ENCODE data around the gene FOXM1. TPM values are rescaled to one million over a fixed set of nuclear protein-coding genes. Genes with fewer than 3 reads are reported as not detected.
A peak's percentile ranks its signal among the peaks of the same experiment; 100 is the strongest.

Gene FOXM1
- total RNA-seq, 1 donor from 2014 or later = 17.6 TPM

GRCh38 chr12:2841056-2841650, 35.8 kb downstream of the FOXM1 start:
- no peak for DNase-seq (ENCODE audit: extremely low read depth, low read depth, low spot score)

DNA sequence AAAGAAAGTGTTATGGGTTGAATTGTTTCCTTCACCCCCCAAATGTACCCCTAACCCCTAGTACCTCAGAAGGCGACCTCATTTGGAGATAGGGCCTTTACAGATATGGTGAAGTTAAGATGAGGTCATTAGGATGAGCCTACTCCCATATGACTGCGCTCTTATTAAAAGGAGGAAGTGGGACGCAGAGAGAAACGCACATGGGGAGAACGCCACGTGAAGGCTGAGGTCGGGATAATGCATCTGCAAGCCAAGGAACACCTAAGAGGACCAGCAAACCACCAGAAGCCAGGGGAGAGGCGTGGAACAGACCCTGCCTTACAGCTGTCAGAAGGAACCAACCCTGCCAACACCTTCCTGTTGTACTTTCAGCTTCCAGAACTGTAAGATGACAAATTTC, 40.4 kb downstream of the FOXM1 start:
- no peak for DNase-seq (ENCODE audit: extremely low read depth, low read depth, low spot score)

DNA sequence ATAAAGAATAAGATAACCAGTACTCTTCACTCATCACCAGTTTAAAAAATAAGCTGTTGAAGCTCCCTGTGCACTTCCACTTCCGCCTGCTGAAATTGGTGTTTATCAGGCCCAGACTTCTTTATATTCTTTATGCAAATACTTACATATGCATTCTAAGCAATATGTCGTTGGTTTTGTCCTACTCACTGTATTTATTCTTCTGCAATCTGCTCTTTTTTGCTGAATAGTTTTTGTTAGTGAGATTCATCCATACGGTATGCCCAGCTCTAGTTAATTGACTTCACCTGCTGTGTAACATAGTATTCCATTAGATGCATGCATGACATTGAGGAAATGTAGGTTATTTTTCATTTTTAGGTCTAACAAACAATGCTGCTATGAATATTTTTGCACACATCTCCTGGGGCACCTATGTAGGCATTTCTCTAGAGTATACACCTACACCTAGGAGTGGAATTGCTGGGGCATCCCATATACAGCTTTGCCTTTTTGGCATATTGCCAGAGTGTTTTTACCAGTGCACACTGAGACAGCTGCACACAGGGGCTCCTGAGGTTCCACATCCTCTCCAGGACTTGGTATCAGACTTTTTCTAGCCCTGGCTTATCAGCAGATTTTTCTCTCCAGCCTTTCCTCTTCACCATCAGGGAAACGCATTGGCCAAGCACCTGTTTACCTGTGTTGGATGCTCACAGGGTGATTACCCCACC, 41.1 kb downstream of the FOXM1 start:
- DNase-seq (ENCODE audit: extremely low read depth, low read depth, low spot score) = no peak

DNA sequence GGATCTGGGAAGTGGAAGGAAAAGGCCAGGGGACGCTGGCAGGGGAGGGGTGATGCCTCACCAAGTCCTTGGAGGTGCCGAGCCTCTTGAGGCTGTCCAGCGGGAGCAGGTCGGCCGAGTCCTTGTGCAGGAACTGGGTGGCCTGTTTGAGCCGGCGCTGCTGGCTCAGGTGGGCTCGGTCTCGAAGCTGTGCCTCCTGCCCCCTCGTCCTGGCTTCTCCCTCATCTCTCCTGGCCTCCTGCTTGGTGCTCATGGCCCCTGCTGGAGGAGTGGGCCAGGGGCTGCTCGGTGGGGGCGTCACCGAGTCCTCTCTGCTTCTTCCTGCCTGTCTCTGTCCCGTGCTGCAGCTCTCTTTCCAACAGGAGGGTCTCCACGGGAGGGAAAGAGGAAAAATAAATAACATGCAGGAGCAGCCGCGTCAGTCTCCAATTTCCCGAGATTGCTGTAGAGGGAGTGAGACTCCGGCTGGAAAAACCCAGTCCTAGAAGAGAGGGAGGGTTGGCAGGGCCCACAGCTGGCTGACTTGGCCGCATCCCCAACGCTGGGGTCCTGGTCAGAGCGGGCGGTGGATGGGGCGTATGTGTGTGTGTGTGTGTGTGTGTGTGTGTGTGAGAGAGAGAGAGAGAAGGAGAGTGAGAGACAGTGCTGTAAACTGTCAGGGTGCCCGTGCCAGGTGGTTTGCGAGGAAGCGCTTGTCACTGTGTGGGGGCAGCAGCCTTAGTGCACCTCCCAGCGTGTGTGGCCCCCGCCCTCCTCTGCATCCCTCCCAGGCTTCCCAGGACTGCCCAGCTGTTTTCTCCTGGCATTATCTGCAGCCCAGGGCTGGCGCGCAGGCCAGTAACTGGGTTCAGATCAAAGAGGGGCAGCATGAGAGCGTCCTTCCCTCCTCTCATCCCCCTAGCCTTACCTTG, 42.1 kb downstream of the FOXM1 start, which contains the start of gene NRIP2:
NRIP2 (minus strand) TSS at position 455 of the 911 bp plus-strand sequence; CDS start at position 403, 52 bp downstream.
- DNase-seq (ENCODE audit: extremely low read depth, low read depth, low spot score) = no peak

- no peak for DNase-seq (ENCODE audit: extremely low read depth, low read depth, low spot score)
These were observed 43.2 kb downstream of the FOXM1 start for GRCh38 chr12:2833810-2834209.

DNA sequence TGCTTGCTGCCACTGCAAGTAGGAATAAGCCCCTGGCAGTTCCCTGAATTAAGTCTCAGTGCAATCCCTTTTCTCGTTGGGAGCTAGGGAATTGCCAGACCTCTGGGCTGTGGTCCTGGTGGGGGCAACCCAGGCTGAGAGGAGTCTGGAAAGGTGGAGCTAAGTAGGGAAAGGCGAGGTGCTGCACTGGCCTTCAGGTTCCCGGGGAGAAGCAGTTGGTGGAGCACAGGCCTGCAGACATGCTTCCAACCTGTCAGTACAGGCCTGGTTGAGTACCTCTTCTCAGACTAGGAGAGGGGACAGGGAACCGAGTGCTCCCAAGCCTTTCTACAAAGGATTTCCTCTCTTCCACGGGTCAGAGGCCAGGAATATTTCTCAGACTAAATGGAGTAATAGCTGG, 43.6 kb downstream of the FOXM1 start:
- DNase-seq (ENCODE audit: extremely low read depth, low read depth, low spot score) = no peak

DNA sequence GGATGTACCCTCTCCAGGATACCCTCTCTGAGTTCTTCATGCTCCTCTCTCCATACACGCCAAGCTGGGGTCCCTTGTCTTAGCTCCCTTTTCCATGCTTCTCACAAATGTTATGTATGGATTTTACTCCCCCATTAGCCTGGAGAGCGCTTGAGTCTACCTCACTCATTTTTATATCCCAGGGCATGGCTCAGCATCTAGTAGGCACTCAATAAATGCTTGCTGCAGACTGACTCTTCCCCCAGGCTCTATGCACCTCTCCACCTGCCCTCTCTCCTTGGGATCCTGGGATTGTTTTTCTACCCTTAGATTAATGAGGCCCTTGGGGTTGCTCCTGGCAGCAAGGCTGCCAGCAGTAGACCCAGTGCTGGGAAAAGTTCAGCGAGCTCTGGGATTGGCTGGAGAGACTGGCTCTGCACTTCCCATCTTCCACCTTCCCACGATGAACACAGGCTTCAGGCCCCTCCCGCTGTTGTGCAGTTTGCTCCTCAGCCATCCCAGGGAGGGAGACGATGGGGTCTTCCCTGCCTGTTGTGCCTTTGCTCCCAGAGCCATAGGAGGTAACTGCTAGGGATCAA, 44.3 kb downstream of the FOXM1 start:
- no peak for DNase-seq (ENCODE audit: extremely low read depth, low read depth, low spot score)

- DNase-seq (ENCODE audit: extremely low read depth, low read depth, low spot score) = no peak
These were observed 47.7 kb downstream of the FOXM1 start for GRCh38 chr12:2829275-2829674.

DNA sequence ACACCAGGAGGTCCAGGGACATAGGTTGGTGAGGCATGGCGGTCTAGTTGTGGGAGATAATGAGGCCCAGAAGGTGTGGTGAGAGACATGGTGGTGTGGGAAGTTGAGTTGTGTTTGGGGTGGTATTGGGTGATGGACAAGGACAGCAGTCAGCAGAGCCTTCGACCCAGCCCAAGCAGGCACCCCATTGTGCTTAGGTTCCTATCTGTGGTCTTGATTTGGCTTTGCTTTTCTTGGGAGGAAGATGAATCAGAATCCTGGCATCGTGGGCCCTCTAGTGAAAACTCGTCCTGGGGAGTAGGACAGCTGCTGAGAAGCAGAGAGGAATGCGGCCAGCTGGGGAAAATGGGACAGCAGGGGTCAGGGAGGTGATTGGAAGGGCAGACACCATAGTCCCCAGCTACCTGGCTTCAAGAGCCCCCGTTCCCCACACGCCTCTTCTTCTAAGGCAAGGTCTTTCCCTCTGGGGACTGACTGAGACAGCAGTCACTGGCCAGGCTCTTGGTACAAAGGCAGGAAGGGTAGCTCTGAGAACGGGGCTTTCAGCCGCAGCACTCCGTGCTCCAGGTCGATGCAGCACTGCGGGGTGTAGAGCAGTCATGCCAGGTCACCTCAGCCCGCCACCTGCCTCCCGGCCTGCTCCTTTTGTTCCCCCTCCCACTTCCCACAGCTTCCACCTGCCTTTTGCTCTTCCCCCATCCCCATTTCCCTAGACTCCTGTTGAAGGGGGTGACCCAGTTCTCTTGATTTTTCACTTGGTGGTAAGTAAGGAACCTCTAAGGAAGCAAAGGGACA, 50.1 kb downstream of the FOXM1 start:
- DNase-seq (ENCODE audit: extremely low read depth, low read depth, low spot score) = no peak

- DNase-seq (ENCODE audit: extremely low read depth, low read depth, low spot score) = no peak
These were observed 50.9 kb downstream of the FOXM1 start for GRCh38 chr12:2826036-2826435.

DNA sequence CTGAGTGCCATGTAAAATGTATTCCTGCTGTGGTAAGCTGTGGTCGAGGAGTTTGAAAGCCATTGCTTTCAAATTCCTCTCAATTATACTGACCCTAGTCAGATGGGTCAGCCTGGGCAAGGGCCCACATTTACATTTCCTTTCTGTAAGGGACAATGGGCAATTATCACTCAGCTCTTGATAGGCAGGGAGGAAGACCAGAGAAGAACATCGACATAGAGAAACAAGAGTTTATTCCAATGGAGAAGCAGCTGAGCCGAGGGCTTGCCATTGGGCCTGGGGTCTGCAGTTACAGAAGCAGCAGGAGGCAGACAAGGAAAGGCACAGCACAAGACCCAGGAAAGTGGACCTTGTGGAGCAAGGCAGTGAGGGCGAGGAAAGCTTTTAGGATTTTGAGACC, 51.8 kb downstream of the FOXM1 start:
- DNase-seq (ENCODE audit: extremely low read depth, low read depth, low spot score) = no peak

DNA sequence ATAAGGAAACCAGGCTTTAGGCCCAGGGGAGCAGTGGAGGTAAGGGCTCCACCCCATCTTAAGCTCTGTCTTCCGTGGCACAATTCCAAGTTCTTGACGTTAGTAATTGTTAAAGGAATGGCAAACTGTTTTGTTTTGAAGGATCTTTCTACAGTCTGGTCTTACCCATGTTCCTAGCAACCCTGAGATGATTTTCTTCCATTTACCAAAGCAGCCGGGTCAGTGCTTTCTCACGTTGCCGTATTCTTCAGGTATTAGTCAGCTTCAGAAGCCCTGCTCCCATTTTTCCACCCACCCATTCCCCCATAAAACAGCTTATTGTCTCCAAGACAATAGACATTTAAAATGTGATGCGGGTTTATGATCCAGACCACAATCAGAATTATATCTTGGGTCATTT, 52.4 kb downstream of the FOXM1 start:
- DNase-seq (ENCODE audit: extremely low read depth, low read depth, low spot score) = no peak

GRCh38 chr12:2823483-2823882, 53.5 kb downstream of the FOXM1 start:
- no peak for DNase-seq (ENCODE audit: extremely low read depth, low read depth, low spot score)

GRCh38 chr12:2820432-2820831, 56.5 kb downstream of the FOXM1 start:
- DNase-seq (ENCODE audit: extremely low read depth, low read depth, low spot score) = no peak

DNA sequence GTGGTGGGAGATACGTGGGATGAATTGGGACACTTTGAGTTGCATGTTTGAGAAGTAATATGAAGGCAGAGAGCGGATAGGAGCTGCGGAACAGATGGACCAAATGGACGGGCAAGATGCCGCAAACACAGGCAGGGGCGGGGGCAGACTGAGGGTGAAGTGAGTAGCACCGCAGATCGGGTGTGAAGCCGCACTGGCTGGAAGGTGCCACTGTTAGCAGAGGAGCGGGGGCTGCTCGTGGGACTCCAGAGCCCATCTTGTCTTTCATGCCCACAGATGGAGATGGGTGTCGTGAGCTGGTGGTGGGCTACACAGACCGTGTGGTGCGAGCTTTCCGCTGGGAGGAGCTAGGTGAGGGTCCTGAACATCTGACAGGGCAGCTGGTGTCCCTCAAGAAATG, 57.2 kb downstream of the FOXM1 start:
- DNase-seq (ENCODE audit: extremely low read depth, low read depth, low spot score) = no peak

DNA sequence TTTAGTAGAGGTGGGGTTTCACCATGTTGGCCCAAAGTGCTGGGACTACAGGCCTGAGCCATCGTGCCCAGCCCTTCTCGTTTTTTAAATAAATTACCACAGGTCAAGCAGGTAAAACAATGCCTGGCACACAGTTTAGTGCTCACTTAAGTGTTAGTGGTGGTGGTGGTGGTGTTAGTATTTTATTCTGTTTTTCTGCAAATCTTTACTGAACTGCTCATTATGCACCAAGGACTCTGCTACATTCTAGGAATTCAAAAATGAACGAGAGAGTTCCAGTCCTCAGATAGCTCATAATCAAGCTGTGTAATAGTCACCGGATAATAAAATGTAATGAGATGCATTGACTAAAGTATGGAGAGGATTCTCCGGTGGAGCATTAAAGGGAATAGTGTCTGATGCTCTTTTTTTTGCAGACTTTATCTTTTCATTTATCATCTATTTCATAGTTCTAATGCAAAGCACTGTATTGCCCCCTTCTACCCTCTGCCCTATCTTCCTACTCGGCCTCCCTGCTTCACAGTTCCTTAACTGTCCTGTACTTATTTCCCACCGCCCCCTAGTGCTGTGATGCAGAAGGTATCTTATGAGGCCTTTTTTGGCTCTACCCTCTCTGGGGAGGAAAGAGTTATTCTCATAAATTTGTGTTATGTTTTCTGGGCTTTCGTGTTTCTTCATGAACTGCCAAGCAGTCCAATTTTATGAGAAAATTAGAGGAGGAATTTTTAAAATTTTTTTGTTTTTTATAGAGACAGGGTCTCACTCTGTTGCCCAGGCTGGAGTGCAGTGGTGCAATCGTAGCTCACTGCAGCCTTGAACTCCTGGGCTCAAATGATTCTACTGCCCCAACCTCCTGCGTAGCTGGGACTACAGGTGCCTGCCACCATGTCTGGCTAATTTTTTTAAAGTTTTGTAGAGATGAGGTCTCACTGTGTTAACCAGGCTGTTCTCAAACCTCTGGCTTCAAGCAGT, 63.5 kb downstream of the FOXM1 start:
- DNase-seq (ENCODE audit: extremely low read depth, low read depth, low spot score) = peak; percentile 42

- DNase-seq (ENCODE audit: extremely low read depth, low read depth, low spot score) = peak; percentile 91
These were observed 64.4 kb downstream of the FOXM1 start, which contains the start of gene ITFG2 for GRCh38 chr12:2812290-2813213. Gene ITFG2 (plus strand): TSS chr12:2812668. CDS start chr12:2812761, 93 bp downstream.

- DNase-seq (ENCODE audit: extremely low read depth, low read depth, low spot score) = no peak
These were observed 65.2 kb downstream of the FOXM1 start for GRCh38 chr12:2811801-2812200.

Measured in glomerular endothelial cell (primary cell).